CD4-positive, alpha-beta T cell treated with Interleukin-12 subunit alpha and Interleukin-12 subunit beta, for 1 hour (primary cell): ENCODE results near the gene CXorf49.
"Not testable (repeated sequence)": the region's sequence is repeated elsewhere in the genome, so short reads cannot be mapped to it uniquely, and the experiment has no call there.

Experiments used
- DNase-seq: peaks from one replicate; pipeline ENCODE4 v3.0.0-alpha.2; 2020

CXorf49 gene

DNA sequence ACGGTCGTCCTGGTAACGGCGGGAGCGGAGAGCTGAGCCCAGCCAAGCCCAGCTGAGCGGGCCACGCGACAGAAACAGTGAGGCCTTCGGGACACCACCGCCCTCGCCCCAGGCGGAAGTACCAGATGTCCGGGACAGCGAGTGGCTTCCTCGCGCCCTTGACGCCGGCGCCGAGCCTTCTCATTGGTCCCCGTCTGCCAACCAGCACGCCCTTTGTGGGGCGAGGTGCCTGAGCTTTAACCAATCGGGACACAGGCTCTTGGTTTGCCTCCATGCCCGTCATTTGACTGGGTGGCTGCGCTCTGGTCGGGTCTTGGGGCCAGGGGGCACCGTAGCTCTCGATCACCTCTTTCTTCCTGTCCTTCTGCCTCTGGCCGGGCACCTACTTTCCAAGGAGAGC is at the start of gene CXorf49:
Gene CXorf49, minus strand, starts transcription at position 101 of the 400 bp plus-strand sequence. CDS start 134 bp downstream, outside the sequence.
- DNase-seq: not testable (repeated sequence)

DNA sequence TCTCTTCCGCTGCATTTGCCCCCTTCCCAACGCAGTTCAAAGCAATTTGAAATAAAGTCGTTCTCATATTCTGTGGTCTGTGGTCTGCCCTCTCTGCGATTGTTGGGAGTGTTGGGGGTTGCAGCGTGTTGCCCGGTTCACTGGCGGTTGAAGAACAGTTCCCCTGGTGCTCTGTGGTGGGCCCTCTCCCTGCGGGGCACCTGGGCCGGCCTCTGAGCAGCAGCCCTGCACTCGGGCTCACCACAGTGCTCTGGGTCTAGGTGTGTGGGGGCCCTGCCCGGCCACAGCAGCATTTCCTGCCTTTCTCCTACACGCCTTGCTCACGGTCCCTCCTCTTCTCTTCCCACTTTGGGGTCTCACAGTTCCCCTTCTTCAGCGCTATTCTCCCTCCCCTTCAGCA is 49.0 kb upstream of the CXorf49 start:
- DNase-seq: not testable (repeated sequence)

DNA sequence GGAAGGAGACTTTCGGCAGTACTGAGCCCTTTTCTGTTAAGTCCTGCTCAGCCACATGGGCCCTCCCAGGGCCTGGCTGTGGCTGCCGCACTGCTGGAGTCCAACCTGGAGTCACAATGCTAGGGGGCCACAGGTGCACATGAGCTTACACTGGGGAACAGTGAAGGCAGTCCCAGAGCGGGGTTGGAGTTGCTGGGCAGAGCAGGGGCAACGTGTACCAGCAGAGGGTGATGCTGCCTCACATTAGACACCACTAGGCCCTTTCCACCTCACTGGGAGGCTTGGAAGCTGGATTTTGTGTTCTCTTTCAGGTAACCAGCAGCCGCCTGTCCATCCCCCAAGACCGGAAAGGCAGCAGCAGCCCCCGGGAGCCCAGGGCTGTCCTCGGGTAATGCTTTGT is 47.5 kb upstream of the CXorf49 start:
- not testable (repeated sequence) for DNase-seq

DNA sequence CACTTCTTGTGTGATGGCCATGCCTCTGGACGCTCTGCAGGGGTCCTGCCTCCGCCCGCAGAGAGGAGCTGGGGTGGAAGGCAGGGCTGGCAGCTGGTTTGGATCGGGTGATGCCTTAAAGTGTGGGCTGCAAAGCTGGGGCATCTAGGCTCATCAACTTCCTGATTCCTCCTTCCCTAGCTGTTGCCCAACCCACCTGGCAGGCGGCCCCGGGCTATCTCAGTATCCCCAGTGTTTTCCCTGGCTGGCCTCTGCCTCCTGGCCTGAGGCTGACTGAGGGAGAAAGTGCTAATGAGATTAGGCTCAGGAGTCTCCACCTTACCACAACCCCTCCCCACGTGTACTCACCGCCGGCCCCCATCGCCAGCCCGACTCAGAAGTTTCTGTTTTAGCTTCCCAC is 46.7 kb upstream of the CXorf49 start:
- not testable (repeated sequence) for DNase-seq

DNA sequence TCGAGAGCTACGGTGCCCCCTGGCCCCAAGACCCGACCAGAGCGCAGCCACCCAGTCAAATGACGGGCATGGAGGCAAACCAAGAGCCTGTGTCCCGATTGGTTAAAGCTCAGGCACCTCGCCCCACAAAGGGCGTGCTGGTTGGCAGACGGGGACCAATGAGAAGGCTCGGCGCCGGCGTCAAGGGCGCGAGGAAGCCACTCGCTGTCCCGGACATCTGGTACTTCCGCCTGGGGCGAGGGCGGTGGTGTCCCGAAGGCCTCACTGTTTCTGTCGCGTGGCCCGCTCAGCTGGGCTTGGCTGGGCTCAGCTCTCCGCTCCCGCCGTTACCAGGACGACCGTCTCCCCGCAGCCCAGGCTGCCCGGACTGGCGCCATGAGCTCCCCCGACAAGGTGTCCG is 45.0 kb upstream of the CXorf49 start, which contains the start of gene CXorf49B:
Gene CXorf49B, plus strand, starts transcription at position 301 of the 400 bp plus-strand sequence. Its CDS starts 75 bp downstream, at position 376.
- DNase-seq: not testable (repeated sequence)

DNA sequence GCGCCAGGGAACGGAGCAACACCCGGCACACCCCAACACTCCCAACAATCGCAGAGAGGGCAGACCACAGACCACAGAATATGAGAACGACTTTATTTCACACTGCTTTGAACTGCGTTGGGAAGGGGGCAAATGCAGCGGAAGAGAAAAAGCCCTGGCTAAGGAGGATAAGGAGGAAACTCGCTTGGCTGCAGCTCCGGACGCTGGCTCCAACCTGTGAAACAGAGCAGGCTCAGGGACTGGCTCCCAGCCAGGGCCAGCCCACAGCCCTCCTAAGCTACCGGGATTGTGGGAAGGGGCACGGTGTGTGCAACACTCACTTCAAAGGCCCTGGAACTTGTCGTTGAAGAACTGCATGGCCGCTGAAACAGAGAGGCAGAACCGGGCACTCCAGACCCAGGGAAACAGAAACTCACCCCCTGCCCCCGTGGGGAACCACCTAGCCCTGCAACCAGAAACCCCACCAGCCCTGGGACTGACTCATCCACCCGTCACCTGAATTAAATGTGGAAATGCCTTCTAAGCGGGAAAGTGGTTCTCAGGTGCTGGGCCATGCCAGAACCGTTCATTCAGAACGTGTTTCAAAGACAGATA is 42.7 kb upstream of the CXorf49 start:
- not testable (repeated sequence) for DNase-seq

DNA sequence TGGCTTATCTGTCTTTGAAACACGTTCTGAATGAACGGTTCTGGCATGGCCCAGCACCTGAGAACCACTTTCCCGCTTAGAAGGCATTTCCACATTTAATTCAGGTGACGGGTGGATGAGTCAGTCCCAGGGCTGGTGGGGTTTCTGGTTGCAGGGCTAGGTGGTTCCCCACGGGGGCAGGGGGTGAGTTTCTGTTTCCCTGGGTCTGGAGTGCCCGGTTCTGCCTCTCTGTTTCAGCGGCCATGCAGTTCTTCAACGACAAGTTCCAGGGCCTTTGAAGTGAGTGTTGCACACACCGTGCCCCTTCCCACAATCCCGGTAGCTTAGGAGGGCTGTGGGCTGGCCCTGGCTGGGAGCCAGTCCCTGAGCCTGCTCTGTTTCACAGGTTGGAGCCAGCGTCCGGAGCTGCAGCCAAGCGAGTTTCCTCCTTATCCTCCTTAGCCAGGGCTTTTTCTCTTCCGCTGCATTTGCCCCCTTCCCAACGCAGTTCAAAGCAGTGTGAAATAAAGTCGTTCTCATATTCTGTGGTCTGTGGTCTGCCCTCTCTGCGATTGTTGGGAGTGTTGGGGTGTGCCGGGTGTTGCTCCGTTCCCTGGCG is 2.3 kb upstream of the CXorf49 start:
- DNase-seq: not testable (repeated sequence)

DNA sequence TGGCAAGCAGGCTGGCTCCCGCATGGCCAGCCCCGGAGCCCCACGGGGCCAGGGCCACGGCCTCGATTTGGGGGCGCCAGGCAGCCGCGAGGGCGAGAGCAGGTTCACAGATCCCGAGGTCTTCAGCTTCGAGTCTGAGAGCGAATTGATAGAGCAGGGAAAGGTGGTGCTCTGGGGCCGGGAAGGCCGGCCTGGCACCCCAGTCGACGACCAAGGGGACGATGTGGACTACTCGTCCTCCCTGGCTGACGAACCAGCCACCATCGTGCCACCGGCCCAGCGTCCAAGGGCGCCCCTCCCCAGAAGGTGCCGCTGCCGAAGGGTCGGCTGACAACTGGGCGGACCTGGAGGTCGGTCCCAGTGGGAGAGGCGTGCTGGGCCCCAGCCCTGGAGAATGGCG is 1.1 kb upstream of the CXorf49 start:
- DNase-seq: not testable (repeated sequence)

DNA sequence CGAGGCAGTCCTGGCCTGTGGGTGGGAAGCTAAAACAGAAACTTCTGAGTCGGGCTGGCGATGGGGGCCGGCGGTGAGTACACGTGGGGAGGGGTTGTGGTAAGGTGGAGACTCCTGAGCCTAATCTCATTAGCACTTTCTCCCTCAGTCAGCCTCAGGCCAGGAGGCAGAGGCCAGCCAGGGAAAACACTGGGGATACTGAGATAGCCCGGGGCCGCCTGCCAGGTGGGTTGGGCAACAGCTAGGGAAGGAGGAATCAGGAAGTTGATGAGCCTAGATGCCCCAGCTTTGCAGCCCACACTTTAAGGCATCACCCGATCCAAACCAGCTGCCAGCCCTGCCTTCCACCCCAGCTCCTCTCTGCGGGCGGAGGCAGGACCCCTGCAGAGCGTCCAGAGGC is 1.8 kb downstream of the CXorf49 start:
- DNase-seq: not testable (repeated sequence)

DNA sequence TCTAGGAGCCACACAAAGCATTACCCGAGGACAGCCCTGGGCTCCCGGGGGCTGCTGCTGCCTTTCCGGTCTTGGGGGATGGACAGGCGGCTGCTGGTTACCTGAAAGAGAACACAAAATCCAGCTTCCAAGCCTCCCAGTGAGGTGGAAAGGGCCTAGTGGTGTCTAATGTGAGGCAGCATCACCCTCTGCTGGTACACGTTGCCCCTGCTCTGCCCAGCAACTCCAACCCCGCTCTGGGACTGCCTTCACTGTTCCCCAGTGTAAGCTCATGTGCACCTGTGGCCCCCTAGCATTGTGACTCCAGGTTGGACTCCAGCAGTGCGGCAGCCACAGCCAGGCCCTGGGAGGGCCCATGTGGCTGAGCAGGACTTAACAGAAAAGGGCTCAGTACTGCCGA is 2.5 kb downstream of the CXorf49 start:
- DNase-seq: not testable (repeated sequence)

DNA sequence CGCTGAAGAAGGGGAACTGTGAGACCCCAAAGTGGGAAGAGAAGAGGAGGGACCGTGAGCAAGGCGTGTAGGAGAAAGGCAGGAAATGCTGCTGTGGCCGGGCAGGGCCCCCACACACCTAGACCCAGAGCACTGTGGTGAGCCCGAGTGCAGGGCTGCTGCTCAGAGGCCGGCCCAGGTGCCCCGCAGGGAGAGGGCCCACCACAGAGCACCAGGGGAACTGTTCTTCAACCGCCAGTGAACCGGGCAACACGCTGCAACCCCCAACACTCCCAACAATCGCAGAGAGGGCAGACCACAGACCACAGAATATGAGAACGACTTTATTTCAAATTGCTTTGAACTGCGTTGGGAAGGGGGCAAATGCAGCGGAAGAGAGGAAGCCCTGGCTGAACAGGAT is 4.0 kb downstream of the CXorf49 start:
- DNase-seq: not testable (repeated sequence)

DNA sequence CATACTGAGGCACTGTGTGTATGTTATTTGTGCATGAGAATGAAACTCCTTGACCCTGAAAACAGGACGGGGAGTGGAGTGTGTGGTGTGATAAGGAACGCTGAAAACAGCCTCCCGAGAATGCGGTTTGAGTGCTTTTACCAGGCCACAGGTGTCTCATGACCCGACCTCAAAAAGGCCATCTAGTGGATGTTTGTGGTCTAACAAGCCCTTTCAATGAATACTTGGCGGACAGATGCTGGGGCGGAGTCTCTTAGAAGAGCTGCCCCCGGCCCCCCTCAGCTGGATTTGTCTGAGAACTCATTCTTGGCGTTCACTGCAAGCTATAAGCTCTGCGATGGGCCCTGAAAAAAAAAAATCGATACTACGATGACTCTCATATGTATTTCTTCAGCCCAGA is 15.2 kb downstream of the CXorf49 start:
- DNase-seq: not testable (repeated sequence)

DNA sequence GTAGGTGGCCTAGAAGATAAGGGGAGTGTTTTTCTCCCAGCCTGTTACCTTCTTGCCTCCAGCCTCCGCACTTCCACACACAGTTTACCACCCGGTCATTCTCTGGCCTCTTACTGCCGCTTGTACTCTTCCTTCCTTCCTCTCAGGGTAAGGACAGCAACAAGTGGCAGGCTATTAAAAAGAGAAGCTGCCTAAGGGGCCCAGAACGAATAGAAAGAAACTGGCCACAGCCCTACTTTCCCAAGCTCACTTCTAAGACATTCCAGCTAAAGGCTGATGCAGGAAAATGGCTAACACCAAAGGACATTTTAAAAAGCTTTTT is 19.1 kb downstream of the CXorf49 start:
- not testable (repeated sequence) for DNase-seq

DNA sequence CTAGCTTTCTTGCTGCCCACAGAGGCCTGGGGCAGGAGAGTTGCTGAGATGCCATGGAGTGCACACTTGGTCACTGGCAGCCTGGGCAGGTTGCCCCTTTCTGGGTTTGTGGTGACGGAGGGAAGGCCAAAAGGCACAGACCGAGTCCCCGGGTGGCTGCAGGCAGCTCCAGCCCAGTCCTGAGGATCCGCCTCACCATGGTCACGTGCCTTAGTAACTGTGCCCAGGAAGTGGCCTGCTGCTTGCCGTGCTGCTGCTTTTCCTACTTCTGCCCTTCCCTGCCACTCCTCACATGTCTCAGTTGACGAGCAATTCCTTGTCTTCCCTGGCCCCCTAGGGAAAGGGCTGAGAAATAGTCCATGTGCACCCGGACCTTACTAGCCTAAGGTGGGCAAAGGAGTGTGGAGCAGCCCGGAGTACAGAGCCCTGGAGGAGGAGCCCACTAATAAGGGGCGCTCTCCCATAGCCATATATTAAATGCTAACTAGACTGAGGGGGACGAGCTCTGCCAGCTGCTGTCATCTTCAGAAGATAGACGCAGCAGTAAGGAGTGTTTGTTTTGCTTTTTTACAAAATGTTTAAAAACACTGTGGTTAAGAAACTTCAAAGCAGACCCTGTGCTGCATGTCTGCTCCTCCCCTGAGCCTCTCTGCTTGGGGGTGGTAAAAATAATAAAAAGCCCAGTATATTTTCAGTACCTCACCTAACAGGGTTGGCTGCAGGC is 19.6 kb downstream of the CXorf49 start:
- DNase-seq: not testable (repeated sequence)

DNA sequence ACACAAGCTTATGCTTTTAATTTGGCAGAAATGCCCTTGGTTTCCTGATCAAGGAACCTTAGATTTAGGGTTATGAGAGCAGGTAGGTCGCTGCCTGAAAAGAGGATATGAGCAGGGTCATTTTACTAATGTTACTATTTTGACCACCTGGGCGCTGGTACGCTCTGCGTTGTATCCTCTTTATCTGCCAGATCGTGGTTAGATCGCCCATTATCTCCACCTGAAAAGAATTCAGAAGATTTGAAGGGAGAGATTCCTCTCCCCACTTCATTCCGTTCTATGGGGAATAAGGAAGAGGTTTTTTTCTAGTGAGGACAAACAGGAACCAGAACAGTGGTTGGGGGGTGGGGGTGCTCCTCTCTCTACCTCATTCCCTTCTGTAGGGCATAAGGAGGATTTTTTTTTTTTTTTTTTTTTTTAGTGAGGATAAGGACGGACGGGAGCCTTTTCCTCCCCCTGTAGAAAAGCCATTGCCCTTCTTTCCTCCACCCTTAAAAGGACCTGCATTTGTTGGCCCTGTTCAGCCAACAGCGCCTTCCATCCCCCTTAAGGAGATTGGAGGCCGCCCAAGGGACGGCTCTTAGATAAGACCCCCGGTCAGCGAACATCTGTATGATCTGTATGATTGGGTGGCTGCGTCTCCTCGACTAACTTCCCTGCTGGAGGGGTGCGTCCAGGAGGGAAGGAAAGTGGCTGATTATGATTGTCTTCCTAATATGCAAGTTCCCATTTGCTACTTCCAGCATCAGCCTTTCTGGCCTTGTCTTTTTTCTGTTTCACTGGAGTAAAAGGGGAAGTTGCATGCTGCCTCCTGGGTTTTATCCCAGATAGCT is 20.4 kb downstream of the CXorf49 start:
- DNase-seq: not testable (repeated sequence)

DNA sequence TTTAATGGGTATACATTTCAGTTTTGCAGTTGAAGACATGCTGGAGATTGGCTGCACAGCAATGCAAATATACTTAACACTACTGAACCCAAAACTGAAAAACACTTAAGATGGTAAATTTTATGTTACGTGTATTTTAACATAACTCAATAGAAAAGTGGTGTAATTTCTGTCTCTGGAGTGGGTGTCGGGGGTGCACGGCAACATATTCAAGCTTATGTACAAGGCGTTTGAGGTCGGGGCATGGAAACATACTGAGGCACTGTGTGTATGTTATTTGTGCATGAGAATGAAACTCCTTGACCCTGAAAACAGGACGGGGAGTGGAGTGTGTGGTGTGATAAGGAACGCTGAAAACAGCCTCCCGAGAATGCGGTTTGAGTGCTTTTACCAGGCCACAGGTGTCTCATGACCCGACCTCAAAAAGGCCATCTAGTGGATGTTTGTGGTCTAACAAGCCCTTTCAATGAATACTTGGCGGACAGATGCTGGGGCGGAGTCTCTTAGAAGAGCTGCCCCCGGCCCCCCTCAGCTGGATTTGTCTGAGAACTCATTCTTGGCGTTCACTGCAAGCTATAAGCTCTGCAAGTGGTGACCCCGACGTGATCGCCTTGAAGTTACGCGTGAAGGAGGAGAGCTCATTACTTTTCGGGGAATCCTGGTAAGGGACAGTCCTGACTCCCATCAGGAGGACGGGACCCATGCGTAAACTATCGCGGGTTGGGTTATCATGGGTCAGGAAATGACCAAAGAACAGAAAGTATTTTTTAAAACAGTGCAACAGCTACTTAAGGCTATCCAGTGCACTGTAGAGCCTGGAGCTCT is 21.2 kb downstream of the CXorf49 start:
- not testable (repeated sequence) for DNase-seq

DNA sequence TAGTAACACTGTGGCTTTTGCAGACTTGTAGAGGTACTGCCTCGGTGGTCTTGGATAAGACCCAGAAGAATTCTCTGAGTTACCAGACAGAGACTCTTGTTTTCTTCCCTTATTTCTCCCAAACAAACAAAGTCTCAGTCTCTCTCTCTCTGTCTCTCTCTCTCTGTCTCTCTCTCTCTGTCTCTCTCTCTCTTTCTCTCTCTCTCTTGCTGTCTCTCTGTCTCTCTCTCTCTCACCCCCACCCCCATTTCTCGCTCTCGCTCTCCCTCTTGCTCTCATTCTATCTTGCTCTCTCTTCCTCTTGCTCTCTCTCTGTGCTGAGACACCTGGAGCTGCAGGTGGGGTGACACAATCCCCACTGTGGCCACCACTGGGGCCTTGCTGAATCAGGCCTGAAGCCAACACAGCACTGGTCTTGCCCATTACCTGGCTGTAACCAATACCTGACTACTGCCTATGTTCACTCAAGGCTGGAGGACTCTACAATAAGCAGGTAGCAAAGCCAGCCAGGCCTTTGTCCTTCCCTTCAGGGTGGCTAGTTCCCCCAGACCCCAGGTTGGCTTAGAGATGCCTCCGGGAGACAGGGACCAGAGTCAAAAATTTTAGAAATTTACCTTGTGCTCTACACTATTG is 38.4 kb downstream of the CXorf49 start:
- DNase-seq: no peak

DNA sequence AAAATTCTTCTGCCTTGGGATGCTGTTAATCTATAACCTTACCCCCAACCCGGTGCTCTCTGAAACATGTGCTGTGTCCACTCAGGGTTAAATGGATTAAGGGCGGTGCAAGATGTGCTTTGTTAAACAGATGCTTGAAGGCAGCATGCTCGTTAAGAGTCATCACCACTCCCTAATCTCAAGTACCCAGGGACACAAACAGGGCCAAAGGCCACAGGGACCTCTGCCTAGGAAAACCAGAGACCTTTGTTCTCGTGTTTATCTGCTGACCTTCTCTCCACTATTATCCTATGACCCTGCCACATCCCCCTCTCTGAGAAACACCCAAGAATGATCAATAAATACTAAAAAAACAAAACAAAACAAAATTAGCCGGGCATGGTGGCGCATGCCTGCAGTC is 40.9 kb downstream of the CXorf49 start:
- not testable (repeated sequence) for DNase-seq

DNA sequence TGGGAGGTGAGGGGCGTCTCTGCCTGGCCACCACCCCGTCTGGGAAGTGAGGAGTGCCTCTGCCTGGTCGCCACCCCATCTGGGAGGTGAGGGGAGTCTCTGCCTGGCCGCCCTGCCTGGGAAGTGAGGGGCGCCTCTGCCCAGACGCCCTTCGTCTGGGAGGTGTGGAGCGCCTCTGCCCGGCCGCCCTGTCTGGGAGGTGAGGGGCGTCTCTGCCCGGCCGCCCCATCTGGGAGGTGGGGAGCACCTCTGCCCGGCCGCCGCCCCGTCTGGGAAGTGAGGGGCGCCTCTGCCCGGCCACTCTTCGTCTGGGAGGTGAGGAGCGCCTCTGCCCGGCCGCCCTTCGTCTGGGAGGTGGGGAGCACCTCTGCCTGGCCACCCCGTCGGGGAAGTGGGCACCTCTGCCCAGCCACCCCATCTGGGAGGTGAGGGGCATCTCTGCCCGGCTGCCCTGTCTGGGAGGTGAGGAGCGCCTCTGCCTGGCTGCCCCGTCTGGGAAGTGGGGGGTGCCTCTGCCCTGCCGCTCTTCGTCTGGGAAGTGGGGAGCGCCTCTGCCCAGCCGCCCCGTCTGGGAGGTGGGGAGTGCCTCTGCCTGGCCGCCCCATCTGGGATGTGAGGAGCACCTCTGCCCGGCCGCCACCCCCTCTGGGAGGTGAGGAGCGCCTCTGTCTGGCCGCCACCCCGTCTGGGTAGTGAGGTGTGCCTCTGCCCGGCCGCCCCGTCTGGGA is 41.9 kb downstream of the CXorf49 start:
- not testable (repeated sequence) for DNase-seq

DNA sequence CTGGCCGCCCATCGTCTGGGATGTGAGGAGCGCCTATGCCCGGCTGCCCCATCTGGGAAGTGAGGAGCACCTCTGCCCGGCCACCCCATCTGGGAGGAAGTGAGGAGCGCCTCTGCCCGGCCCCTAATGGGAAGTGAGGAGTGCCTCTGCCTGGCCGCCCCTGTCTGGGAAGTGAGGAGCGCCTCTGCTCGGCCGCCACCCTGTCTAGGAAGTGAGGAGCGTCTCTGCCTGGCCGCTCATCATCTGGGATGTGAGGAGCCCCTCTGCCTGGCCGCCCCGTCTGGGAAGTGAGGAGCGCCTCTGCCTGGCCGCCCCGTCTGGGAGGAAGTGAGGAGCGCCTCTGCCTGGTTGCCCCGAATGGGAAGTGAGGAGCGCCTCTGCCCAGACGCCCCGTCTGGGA is 42.4 kb downstream of the CXorf49 start:
- DNase-seq: not testable (repeated sequence)

DNA sequence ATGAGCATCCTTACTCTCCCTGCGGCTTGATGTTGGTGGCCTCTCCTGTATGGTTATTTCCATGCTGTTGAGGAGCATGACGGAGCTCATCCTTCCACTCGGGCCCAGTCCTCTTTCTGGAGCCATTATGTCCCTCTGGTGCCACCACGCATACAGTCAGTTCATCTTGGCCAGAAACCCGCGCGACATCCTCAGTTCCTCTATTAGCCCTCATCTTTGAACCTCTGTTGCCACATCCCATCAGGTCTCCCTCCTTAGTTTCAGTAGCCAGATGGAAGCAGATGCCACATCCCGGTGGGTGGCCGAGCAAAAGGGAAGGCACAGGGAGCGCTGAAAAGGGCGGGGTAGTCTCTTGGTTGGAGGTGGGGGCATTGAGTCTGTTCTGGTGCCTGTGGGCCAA is 46.1 kb downstream of the CXorf49 start:
- DNase-seq: no peak
